GM19099 (cell line): ENCODE measurements around the gene TCAP.

Experiments used
- POLR2A ChIP-seq: IDR thresholded peaks from 3 replicates; pipeline ENCODE4 v1.6.1; 2011; ENCODE audit warnings: low read depth; ENCODE audit not compliant: insufficient read length; ENCODE audit errors: extremely low read depth

Gene TCAP

GRCh38 chr17:39667262-39667944 is 2.3 kb downstream of the TCAP start:
- TF ChIP-seq POLR2A = no peak

GRCh38 chr17:39667945-39668924 is 3.1 kb downstream of the TCAP start, which contains the start of gene PNMT:
PNMT (plus strand) TSS chr17:39668453; CDS start chr17:39668476, 23 bp downstream.
- no peak for TF ChIP-seq POLR2A

GRCh38 chr17:39669897-39670735 is 5.0 kb downstream of the TCAP start:
- no peak for TF ChIP-seq POLR2A

- no peak for TF ChIP-seq POLR2A
These were observed 5.6 kb downstream of the TCAP start for GRCh38 chr17:39670746-39671145.

GRCh38 chr17:39671651-39672521 is 6.7 kb downstream of the TCAP start:
- no peak for TF ChIP-seq POLR2A

GRCh38 chr17:39672522-39673334 is 7.6 kb downstream of the TCAP start:
- TF ChIP-seq POLR2A = no peak

- TF ChIP-seq POLR2A = no peak
These were observed 8.4 kb downstream of the TCAP start for GRCh38 chr17:39673335-39674081.

- no peak for TF ChIP-seq POLR2A
These were observed 9.0 kb downstream of the TCAP start for GRCh38 chr17:39674179-39674578.

GRCh38 chr17:39674702-39675389 is 9.7 kb downstream of the TCAP start:
- peak; percentile 38 for TF ChIP-seq POLR2A

- no peak for TF ChIP-seq POLR2A
These were observed 10.4 kb downstream of the TCAP start for GRCh38 chr17:39675390-39676082.

- TF ChIP-seq POLR2A = peak; percentile 16
These were observed 11.2 kb downstream of the TCAP start for GRCh38 chr17:39676198-39676819.
